ENCODE data around the gene GPR18.

GPR18 gene

DNA sequence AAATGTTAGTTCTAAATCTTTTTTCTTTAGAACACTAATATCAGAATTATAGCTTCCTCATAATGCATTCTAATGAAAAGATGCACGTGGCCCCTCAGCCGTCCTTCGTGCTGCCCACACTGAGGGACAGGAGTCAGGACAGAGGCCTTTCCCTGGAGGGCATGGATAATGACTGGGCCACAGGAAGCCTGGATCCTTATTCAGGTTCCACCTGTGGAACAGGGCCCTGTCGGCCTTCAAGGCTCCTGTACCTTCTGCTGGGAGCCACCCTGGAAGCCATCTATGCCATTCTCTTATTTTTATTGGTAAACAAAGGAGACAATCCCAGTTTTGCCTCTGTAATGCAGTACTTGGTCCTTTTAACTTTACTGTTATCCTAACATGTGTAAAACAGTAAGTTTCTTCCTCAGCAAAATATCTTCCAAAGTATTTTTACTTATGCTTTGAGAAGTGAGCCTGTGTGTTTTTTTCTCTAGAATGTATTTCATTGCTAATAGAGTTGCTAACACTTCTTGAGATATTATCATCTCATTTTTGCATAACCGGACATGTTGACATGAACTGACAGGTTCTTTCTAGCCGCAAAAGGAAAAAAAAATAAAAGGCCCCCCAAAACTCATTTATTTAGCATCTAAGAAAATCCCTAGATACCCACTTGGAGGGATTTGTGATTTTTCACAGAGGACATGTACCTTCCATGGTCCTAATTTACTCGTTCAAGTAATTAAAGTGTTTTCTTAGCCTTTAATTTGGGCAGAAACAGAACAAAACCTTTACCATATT is 43.1 kb upstream of the GPR18 start:
- Histone ChIP-seq H3K4me1 (ENCODE audit: control insufficient read depth, low read length) (peaks cover 24% of the 10 kb centered on the region), H3K4me2 (ENCODE audit: low read length) (no peak overlapping the region), H4K20me1 (ENCODE audit: control insufficient read depth, insufficient read depth, low read depth, low read length) (peaks cover 14% of the 10 kb centered on the region; the same call in 1 of the 2 replicates), H3K27ac (ENCODE audit: low read depth, low read length) (no peak overlapping the region), H3K79me2 (ENCODE audit: control insufficient read depth, low read length) (no peaks in the 10 kb centered on the region), H3K9me3 (ENCODE audit: control insufficient read depth, insufficient read depth, low read length) (no peaks in the 10 kb centered on the region), H3K9me2 (replicated peaks; ENCODE audit: control insufficient read depth, low read length) (no peaks in the 10 kb centered on the region), H3K27me3 (ENCODE audit: control insufficient read depth, low read length) (no peaks in the 10 kb centered on the region), H3K36me3 (ENCODE audit: control insufficient read depth, low read length) (no peaks in the 10 kb centered on the region), H3K4me3 (ENCODE audit: low read length) (no peak overlapping the region), H3F3A (ENCODE audit: control insufficient read depth, insufficient read depth) (no peaks in the 10 kb centered on the region)
- TF ChIP-seq EZH2phosphoT487 (IDR thresholded peaks at IDR 0.05; ENCODE audit: borderline replicate concordance, low read length): no peak
- no peak for TF ChIP-seq CTCF (IDR thresholded peaks at IDR 0.05; ENCODE audit: low read depth, low read length, poor library complexity, severe bottlenecking)

DNA sequence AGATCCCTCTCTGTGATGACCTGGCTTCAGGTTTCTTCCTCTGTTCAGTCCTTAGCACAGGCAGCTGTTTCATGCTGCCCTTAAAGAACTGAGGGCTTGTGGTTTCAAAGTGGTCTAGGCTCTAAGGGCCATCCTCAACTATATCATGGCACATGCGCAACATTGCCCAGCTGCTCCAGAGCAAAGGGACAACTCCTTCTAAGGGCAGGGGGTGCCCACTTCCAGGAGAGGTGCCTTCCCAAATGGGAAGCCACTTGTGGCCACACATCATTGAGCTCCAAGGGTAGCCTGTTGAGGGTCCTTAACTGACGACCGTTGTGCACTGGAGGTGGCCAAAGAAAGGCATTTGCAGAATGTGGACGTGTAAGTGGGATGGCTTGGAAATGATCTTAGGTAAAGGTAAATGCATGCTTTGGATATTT is 41.8 kb upstream of the GPR18 start:
- Histone ChIP-seq H3F3A (ENCODE audit: control insufficient read depth, insufficient read depth) (no peaks in the 10 kb centered on the region), H3K27ac (ENCODE audit: low read depth, low read length) (no peak overlapping the region), H3K9me2 (replicated peaks; ENCODE audit: control insufficient read depth, low read length) (no peaks in the 10 kb centered on the region), H3K4me2 (ENCODE audit: low read length) (no peak overlapping the region), H3K79me2 (ENCODE audit: control insufficient read depth, low read length) (no peaks in the 10 kb centered on the region), H4K20me1 (ENCODE audit: control insufficient read depth, insufficient read depth, low read depth, low read length) (peaks cover 14% of the 10 kb centered on the region; the same call in 1 of the 2 replicates), H3K9me3 (ENCODE audit: control insufficient read depth, insufficient read depth, low read length) (no peaks in the 10 kb centered on the region), H3K4me3 (ENCODE audit: low read length) (no peak overlapping the region), H3K27me3 (ENCODE audit: control insufficient read depth, low read length) (no peaks in the 10 kb centered on the region), H3K36me3 (ENCODE audit: control insufficient read depth, low read length) (peaks cover 6% of the 10 kb centered on the region; the same call in 1 of the 2 replicates), H3K4me1 (ENCODE audit: control insufficient read depth, low read length) (peaks cover 16% of the 10 kb centered on the region)
- TF ChIP-seq EZH2phosphoT487 (IDR thresholded peaks at IDR 0.05; ENCODE audit: borderline replicate concordance, low read length): no peak
- TF ChIP-seq CTCF (IDR thresholded peaks at IDR 0.05; ENCODE audit: low read depth, low read length, poor library complexity, severe bottlenecking): no peak

DNA sequence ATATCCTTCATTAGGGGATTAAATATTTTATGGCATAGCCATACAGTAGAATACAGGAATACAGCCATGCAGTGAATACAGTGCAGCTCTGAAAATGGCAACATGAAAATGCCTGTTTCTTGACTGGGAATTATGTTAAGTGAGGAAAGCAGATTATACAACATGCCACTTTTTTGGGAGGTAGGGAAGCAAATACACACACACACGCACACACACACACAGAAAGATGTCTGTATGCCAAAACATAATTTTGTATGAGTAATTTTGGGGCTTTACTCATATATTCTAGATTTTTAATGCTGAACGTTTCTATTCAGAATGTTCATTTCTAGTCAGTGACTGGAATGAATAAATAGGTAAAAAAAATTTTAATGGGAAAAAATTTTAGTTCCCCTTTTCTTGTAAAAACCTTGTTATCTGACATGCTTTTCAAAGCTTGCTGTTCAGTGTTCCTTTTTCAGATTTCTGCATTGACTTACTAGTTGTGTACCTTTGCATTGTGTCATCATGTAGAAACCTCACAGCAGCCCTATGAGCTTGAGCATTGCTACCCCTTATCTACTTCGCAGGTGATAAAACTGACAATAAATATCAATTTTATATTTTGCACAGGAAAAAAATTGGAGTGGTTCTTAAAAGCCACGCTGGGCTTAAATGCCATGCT is 41.2 kb upstream of the GPR18 start:
- Histone ChIP-seq H3K27me3 (ENCODE audit: control insufficient read depth, low read length) (no peaks in the 10 kb centered on the region), H3F3A (ENCODE audit: control insufficient read depth, insufficient read depth) (no peaks in the 10 kb centered on the region), H3K4me3 (ENCODE audit: low read length) (no peak overlapping the region), H3K27ac (ENCODE audit: low read depth, low read length) (no peak overlapping the region), H3K4me2 (ENCODE audit: low read length) (no peak overlapping the region), H3K9me3 (ENCODE audit: control insufficient read depth, insufficient read depth, low read length) (no peaks in the 10 kb centered on the region), H3K36me3 (ENCODE audit: control insufficient read depth, low read length) (peaks cover 7% of the 10 kb centered on the region; the same call in 1 of the 2 replicates), H3K4me1 (ENCODE audit: control insufficient read depth, low read length) (peaks cover 16% of the 10 kb centered on the region), H3K79me2 (ENCODE audit: control insufficient read depth, low read length) (no peaks in the 10 kb centered on the region), H3K9me2 (replicated peaks; ENCODE audit: control insufficient read depth, low read length) (no peaks in the 10 kb centered on the region), H4K20me1 (ENCODE audit: control insufficient read depth, insufficient read depth, low read depth, low read length) (peaks cover 14% of the 10 kb centered on the region; the same call in 1 of the 2 replicates)
- TF ChIP-seq CTCF (IDR thresholded peaks at IDR 0.05; ENCODE audit: low read depth, low read length, poor library complexity, severe bottlenecking) (no peak), EZH2phosphoT487 (IDR thresholded peaks at IDR 0.05; ENCODE audit: borderline replicate concordance, low read length) (no peak)
